ENCODE data around the gene WRAP73.
A peak's percentile ranks its signal among the peaks of the same experiment; 100 is the strongest.

WRAP73 gene

GRCh38 chr1:3651026-3651929 lies 1.4 kb upstream of the WRAP73 start:
- Mint-ChIP-seq H3K36me3 (ENCODE audit: low read depth) (peaks cover 3% of the 10 kb centered on the region), H3K27ac (no peak overlapping the region), H3K4me3 (peak overlapping the region; percentile 46 to 70 (median 60)), H3K9me3 (no peaks in the 10 kb centered on the region), H3K4me1 (peaks cover 16% of the 10 kb centered on the region), H3K27me3 (ENCODE audit: low read depth) (peaks cover 61% of the 10 kb centered on the region)
- no peak for TF ChIP-seq CTCF (IDR thresholded peaks at IDR 0.05; ENCODE audit: unreplicated experiment in 3 of 3)

- TF ChIP-seq CTCF (IDR thresholded peaks at IDR 0.05; ENCODE audit: unreplicated experiment in 3 of 3), result no peak
- Mint-ChIP-seq H3K36me3 (ENCODE audit: low read depth) (peaks cover 7% of the 10 kb centered on the region), H3K4me1 (peaks cover 16% of the 10 kb centered on the region), H3K27ac (no peak overlapping the region), H3K27me3 (ENCODE audit: low read depth) (peaks cover 53% of the 10 kb centered on the region), H3K9me3 (no peaks in the 10 kb centered on the region), H3K4me3 (peak overlapping the region; percentile 79 to 85 (median 80))
Observed at GRCh38 chr1:3650248-3651025, 534 bp upstream of the WRAP73 start.

GRCh38 chr1:3646596-3646995 lies 3.3 kb downstream of the WRAP73 start:
- peaks cover 16% of the 10 kb centered on the region for H3K4me1 Mint-ChIP-seq
- H3K36me3 Mint-ChIP-seq (ENCODE audit: low read depth), result peaks cover 25% of the 10 kb centered on the region
- H3K27ac Mint-ChIP-seq, result no peak overlapping the region
- peak overlapping the region in 1 of 3 experiments; percentile 38 for H3K4me3 Mint-ChIP-seq
- TF ChIP-seq CTCF (IDR thresholded peaks at IDR 0.05; ENCODE audit: unreplicated experiment in 3 of 3), result no peak
- peaks cover 21% of the 10 kb centered on the region for H3K27me3 Mint-ChIP-seq (ENCODE audit: low read depth)
- H3K9me3 Mint-ChIP-seq, result no peaks in the 10 kb centered on the region

GRCh38 chr1:3645666-3646355 lies 4.1 kb downstream of the WRAP73 start:
- Mint-ChIP-seq H3K9me3 (no peaks in the 10 kb centered on the region), H3K36me3 (ENCODE audit: low read depth) (peaks cover 25% of the 10 kb centered on the region), H3K27ac (no peak overlapping the region), H3K4me1 (peaks cover 16% of the 10 kb centered on the region), H3K4me3 (no peak overlapping the region), H3K27me3 (ENCODE audit: low read depth) (peaks cover 13% of the 10 kb centered on the region)
- TF ChIP-seq CTCF (IDR thresholded peaks at IDR 0.05; ENCODE audit: unreplicated experiment in 3 of 3), result no peak

- Mint-ChIP-seq H3K4me1 (peaks cover 13% of the 10 kb centered on the region), H3K27ac (no peak overlapping the region), H3K9me3 (no peaks in the 10 kb centered on the region), H3K4me3 (no peak overlapping the region), H3K27me3 (ENCODE audit: low read depth) (peaks cover 8% of the 10 kb centered on the region), H3K36me3 (ENCODE audit: low read depth) (peaks cover 25% of the 10 kb centered on the region)
- no peak for TF ChIP-seq CTCF (IDR thresholded peaks at IDR 0.05; ENCODE audit: unreplicated experiment in 3 of 3)
Observed at GRCh38 chr1:3645247-3645646, 4.7 kb downstream of the WRAP73 start.
